DMS79 treated with DMSO at 0.1 percent for 48 hours (cell line): ENCODE results near the gene MXRA8.
"Not testable (repeated sequence)": the region's sequence is repeated elsewhere in the genome, so short reads cannot be mapped to it uniquely, and the experiment has no call there.

ENCODE experiments used
- DNase-seq: peaks from one replicate; lab custom pipeline; 2025; lab: John Stamatoyannopoulos, UW

MXRA8 gene

GRCh38 chr1:1393014-1393413 is 34.7 kb upstream of the MXRA8 start:
- no peak for DNase-seq

GRCh38 chr1:1391225-1391624 is 32.9 kb upstream of the MXRA8 start:
- DNase-seq = no peak

GRCh38 chr1:1390675-1391074 is 32.3 kb upstream of the MXRA8 start:
- no peak for DNase-seq

- no peak for DNase-seq
Measured at GRCh38 chr1:1388078-1388472, 29.7 kb upstream of the MXRA8 start.

GRCh38 chr1:1387098-1388077 is 29.0 kb upstream of the MXRA8 start:
- no peak for DNase-seq

- DNase-seq = no peak
Measured at GRCh38 chr1:1385931-1386330, 27.6 kb upstream of the MXRA8 start.

- not testable (repeated sequence) for DNase-seq
Measured at GRCh38 chr1:1385339-1385738, 27.0 kb upstream of the MXRA8 start.

- no peak for DNase-seq
Measured at GRCh38 chr1:1381294-1381693, 22.9 kb upstream of the MXRA8 start.

- no peak for DNase-seq
Measured at GRCh38 chr1:1380860-1381259, 22.5 kb upstream of the MXRA8 start.

GRCh38 chr1:1377540-1378205 is 19.3 kb upstream of the MXRA8 start:
- DNase-seq = no peak

- no peak for DNase-seq
Measured at GRCh38 chr1:1376551-1377226, 18.3 kb upstream of the MXRA8 start.

- DNase-seq = peak; percentile 99
Measured at GRCh38 chr1:1374929-1375662, 16.7 kb upstream of the MXRA8 start, which contains the start of gene AURKAIP1. Gene AURKAIP1 (minus strand): TSS chr1:1375207. CDS start chr1:1374756, 451 bp downstream.

GRCh38 chr1:1374589-1374928 is 16.2 kb upstream of the MXRA8 start:
- no peak for DNase-seq

- DNase-seq = no peak
Measured at GRCh38 chr1:1373815-1374588, 15.6 kb upstream of the MXRA8 start.

- no peak for DNase-seq
Measured at GRCh38 chr1:1373051-1373814, 14.9 kb upstream of the MXRA8 start.

- DNase-seq = peak; percentile 16
Measured at GRCh38 chr1:1371746-1372711, 13.7 kb upstream of the MXRA8 start.

- no peak for DNase-seq
Measured at GRCh38 chr1:1371364-1371745, 13.0 kb upstream of the MXRA8 start.

GRCh38 chr1:1370771-1371300 is 12.5 kb upstream of the MXRA8 start:
- no peak for DNase-seq

- not testable (repeated sequence) for DNase-seq
Measured at GRCh38 chr1:1370094-1370493, 11.7 kb upstream of the MXRA8 start.
